A549 (cell line): ENCODE data around the gene FAAP100. TPM values are rescaled to one million over a fixed set of nuclear protein-coding genes. Genes with fewer than 3 reads are reported as not detected.
A peak's percentile ranks its signal among the peaks of the same experiment; 100 is the strongest.

Experiments
- ATAC-seq, 2 experiments: fragments of 200-7000 bp in 1 of 2; fragments of >200 bp in 1 of 2; cut with Nextera tagmentation in 1 of 2; cut with Tn5 transposase in 1 of 2; 3 replicates each; pipeline versions ENCODE4 v1.8.0 to v1.9.1; 2018 to 2020; ENCODE audit warnings: mild to moderate bottlenecking in 1 of 2, moderate library complexity in 1 of 2
- CTCF ChIA-PET: fragments of 300-600 bp; sonication (Branson Sonifier 250); formaldehyde crosslinking; extraction: SDS; loops from one replicate; lab custom pipeline; 2021; ENCODE audit warnings: antibody characterized with exemption, inconsistent platforms; lab: Yijun Ruan, JAX
- POLR2A ChIA-PET: fragments of 350-600 bp; formaldehyde crosslinking; extraction: SDS; loops from one replicate; lab custom pipeline; 2021; ENCODE audit warnings: antibody characterized with exemption, inconsistent platforms; lab: Yijun Ruan, JAX
- DNase-seq, 2 experiments: peaks; one replicate each; pipeline versions ENCODE4 v3.0.0 to v3.0.0-alpha.2; 2011 to 2016; ENCODE audit warnings: low read depth in 1 of 2, low spot score in 1 of 2
- FAIRE-seq: peaks from 2 replicates; lab custom pipeline; 2011; peaks lifted over from hg19 to GRCh38; lab: Jason Lieb, UNC
- H3K27ac ChIP-seq, 2 experiments: fragments of >200 bp; sonication (Bioruptor Twin); formaldehyde crosslinking; 3 replicates each; pipeline ENCODE4 v1.5.1; 2016 to 2017
- H3K4me1 ChIP-seq: fragments of >200 bp; sonication (Bioruptor Twin); formaldehyde crosslinking; 3 replicates; pipeline ENCODE4 v1.6.1; 2016
- H3K4me2 ChIP-seq: fragments of >200 bp; sonication (Bioruptor Twin); formaldehyde crosslinking; 3 replicates; pipeline ENCODE4 v1.6.1; 2016
- H3K4me3 ChIP-seq: fragments of >200 bp; sonication (Bioruptor Twin); formaldehyde crosslinking; 3 replicates; pipeline ENCODE4 v1.5.1; 2016
- H3K9me3 ChIP-seq: fragments of >200 bp; sonication (Bioruptor Twin); formaldehyde crosslinking; 3 replicates; pipeline ENCODE4 v1.6.1; 2016
- CEBPB ChIP-seq, 2 experiments: fragments of >200 bp in 1 of 2; sonication (Bioruptor Twin) in 1 of 2; formaldehyde crosslinking in 1 of 2; IDR thresholded peaks; 2 replicates each; pipeline ENCODE4 v1.6.1; 2012 to 2016
- EHF ChIP-seq: fragments of 250-450 bp; sonication (Bioruptor Pico); IDR thresholded peaks from 2 replicates; pipeline ENCODE4 v1.5.0; 2020; ENCODE audit warnings: mild to moderate bottlenecking
- HES2 ChIP-seq: fragments of >200 bp; sonication (Bioruptor Twin); formaldehyde crosslinking; IDR thresholded peaks from 2 replicates; pipeline ENCODE4 v1.6.1; 2016
- HMGXB4 ChIP-seq: fragments of 250-450 bp; sonication (Bioruptor Pico); IDR thresholded peaks from 2 replicates; pipeline ENCODE4 v1.5.0; 2021; ENCODE audit warnings: mild to moderate bottlenecking, moderate library complexity, borderline replicate concordance
- HOXB5 ChIP-seq: fragments of 250-450 bp; sonication (Bioruptor Pico); IDR thresholded peaks from 2 replicates; pipeline ENCODE4 v1.5.0; 2020; ENCODE audit warnings: mild to moderate bottlenecking, moderate library complexity
- NPAS2 ChIP-seq: fragments of 250-450 bp; sonication (Bioruptor Pico); IDR thresholded peaks from 2 replicates; pipeline ENCODE4 v1.8.0; 2022; ENCODE audit warnings: mild to moderate bottlenecking, moderate library complexity, borderline replicate concordance
- RFX5 ChIP-seq: fragments of 450-650 bp; IDR thresholded peaks from 2 replicates; pipeline ENCODE4 v1.7.1; 2014; ENCODE audit warnings: antibody characterized with exemption, mild to moderate bottlenecking, moderate library complexity
- ZNF302 ChIP-seq: fragments of 250-450 bp; sonication (Bioruptor Pico); IDR thresholded peaks from 2 replicates; pipeline ENCODE4 v1.9.0; 2021; ENCODE audit warnings: inconsistent platforms, mild to moderate bottlenecking, moderate library complexity
- WGBS: methylation state at CpG from one replicate; pipeline ENCODE4 v1.1.6; 2017; ENCODE audit errors: missing lambda C conversion rate; 5-methylcytosine and 5-hydroxymethylcytosine counted together
- polyA plus RNA-seq, 4 experiments: library from polyadenylated mRNA; depleted of rRNA in 3 of 4; stranded (reverse); fragments of >200 nt; fragmentation: RNase III in 1 of 4; extraction: RNeasy Plus Mini Kit Qiagen cat#74134 plus additional on column Dnase treatment in 1 of 4; gene quantifications; 2 replicates in 3 of 4; 3 replicates in 1 of 4; pipeline ENCODE4 v1.2.3, GENCODE V29; 2011 to 2017
- TF ChIP-seq, protein P1 (sequence below): IDR thresholded peaks from 2 replicates; pipeline ENCODE4 v1.6.1; 2012

FAAP100 gene
- polyA plus RNA-seq, 2 of the 4 experiments (the other 2 are of a cell fraction): 5.4 to 16.8 TPM

- Histone ChIP-seq H3K9me3 (no peaks in the 10 kb centered on the region), H3K4me3 (no peak overlapping the region)
- WGBS: 96% methylated on average over 13 of the region's 13 CpGs
- no peak for TF ChIP-seq HOXB5 (CRISPR knock-in tag)
- TF ChIP-seq, protein P1, sequence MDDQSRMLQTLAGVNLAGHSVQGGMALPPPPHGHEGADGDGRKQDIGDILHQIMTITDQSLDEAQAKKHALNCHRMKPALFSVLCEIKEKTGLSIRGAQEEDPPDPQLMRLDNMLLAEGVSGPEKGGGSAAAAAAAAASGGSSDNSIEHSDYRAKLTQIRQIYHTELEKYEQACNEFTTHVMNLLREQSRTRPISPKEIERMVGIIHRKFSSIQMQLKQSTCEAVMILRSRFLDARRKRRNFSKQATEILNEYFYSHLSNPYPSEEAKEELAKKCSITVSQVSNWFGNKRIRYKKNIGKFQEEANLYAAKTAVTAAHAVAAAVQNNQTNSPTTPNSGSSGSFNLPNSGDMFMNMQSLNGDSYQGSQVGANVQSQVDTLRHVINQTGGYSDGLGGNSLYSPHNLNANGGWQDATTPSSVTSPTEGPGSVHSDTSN: peak; percentile 12; the same call in 1 of the 2 replicates
- TF ChIP-seq, all 56 proteins: peak for 1
- ChIA-PET CTCF (interaction anchor here (0.8 to 1.7 kb wide), 6 partner anchors 9 to 66 kb away, joined by 3 to 10 read pairs (median 3); no protein-coding TSS in a partner anchor), POLR2A (no interaction called here)
- Histone ChIP-seq H3K27ac (no peak overlapping the region), H3K4me1 (peaks cover 11% of the 10 kb centered on the region; the same call in 1 of the 3 replicates), H3K4me2 (no peak overlapping the region)
- DNase-seq (no peak), ATAC-seq (no peak), FAIRE-seq (no peak)
Measured at GRCh38 chr17:81535480-81536298, 16.5 kb downstream of the FAAP100 start.

DNA sequence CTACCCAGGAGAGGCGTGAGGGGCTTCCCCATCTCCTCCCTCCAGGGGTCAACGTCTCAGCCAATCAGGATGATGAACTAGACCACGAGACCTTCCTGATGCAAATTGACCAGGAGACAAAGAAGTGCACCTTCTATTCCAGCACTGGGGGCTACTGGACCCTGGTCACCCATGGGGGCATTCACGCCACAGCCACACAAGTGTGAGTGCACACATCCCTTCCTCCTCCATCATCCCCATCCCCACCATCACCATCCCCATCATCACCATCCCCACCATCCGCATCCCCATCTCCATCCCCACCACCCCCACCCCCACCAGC lies 17.2 kb downstream of the FAAP100 start:
- FAIRE-seq (no peak), ATAC-seq (no peak), DNase-seq (no peak)
- 73% methylated on average over 5 of the region's 5 CpGs for WGBS
- H3K4me2 ChIP-seq: no peak overlapping the region
- 0 out of 3 replicates have a peak, but pooled peaks cover 3% of the 10 kb centered on the region for H3K9me3 ChIP-seq
- ChIA-PET CTCF (interaction anchor here (0.9 to 2.9 kb wide), 3 partner anchors 9 to 392 kb away, joined by 3 to 16 read pairs (median 3); no protein-coding TSS in a partner anchor), POLR2A (interaction anchor here (0.8 kb wide), 1 partner anchor 66 kb away, joined by 3 read pairs; no protein-coding TSS in a partner anchor)
- peaks cover 11% of the 10 kb centered on the region; the same call in 1 of the 3 replicates for H3K4me1 ChIP-seq
- H3K27ac ChIP-seq: no peak overlapping the region
- H3K4me3 ChIP-seq: no peak overlapping the region
- TF ChIP-seq, protein P1: peak; percentile 61
- TF ChIP-seq ZNF302 (CRISPR knock-in tag): no peak
- TF ChIP-seq, all 56 proteins: peak for 1

DNA sequence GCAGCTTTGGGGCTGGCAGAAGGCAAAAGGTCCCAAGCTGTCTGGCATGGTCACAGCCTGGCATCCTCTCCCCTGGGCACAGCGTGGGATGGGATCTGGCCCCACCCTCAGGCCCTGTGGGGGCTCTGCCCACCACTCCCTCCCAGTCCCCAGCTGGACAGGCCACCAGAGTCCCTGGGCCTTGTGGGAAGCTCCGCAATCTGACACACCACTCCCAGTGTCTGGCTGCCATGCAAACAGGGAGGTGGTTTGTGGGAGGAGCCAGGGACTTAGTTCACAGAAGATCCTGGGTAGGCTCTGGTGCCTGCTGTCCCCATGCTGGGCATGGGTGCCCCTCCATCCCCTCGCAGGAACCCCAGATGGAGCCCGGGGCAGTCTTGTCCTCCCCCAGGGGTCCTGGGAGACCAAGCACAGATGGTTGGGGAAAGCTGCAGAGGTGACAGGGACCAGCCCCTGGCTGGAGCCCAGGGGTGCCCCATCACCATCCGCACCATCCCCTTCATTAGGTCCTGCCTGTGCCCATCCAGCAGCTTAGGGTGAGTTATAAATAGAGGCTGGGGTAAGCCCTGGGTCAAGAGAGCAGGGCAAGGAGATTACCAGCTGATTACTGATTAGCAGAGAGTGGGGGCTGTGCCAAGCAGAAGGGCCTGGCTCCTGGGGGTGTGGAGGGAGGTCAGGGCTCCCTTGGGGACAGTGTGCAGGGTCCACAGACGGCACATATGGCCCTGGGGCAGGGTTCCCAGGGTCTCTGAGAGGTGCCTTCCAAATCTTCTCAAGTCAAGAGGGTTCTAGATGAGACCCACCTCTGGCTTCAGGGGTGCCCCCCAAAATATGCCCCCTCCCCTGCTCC lies 17.8 kb downstream of the FAAP100 start:
- 56% methylated on average over 5 of the region's 6 CpGs for WGBS
- POLR2A ChIA-PET: interaction anchor here (0.6 to 1.3 kb wide), 3 partner anchors 10 to 67 kb away, joined by 3 to 4 read pairs (median 3); no protein-coding TSS in a partner anchor
- peak overlapping the region in 1 of 2 experiments; percentile 10; a peak in 1 of 6 replicates for H3K27ac ChIP-seq

More for the DNA sequence above, 17.8 kb downstream of the FAAP100 start:
- Histone ChIP-seq H3K9me3 (0 out of 3 replicates have a peak, but pooled peaks cover 3% of the 10 kb centered on the region), H3K4me3 (no peak overlapping the region), H3K4me2 (no peak overlapping the region), H3K4me1 (peaks cover 11% of the 10 kb centered on the region; the same call in 1 of the 3 replicates)
- DNase-seq (no peak), ATAC-seq (peak; percentile 23 to 41; a peak in 4 of 6 replicates), FAIRE-seq (no peak)
- CTCF ChIA-PET: interaction anchor here (0.9 to 2.9 kb wide), 5 partner anchors 9 to 391 kb away, joined by 3 to 16 read pairs (median 3); no protein-coding TSS in a partner anchor
- TF ChIP-seq HMGXB4 (CRISPR knock-in tag): no peak
- TF ChIP-seq CEBPB (IDR thresholded peaks at IDR 0.05): no peak
- TF ChIP-seq EHF: no peak
- no peak for TF ChIP-seq HES2
- no peak for TF ChIP-seq NPAS2
- no peak for TF ChIP-seq RFX5
- TF ChIP-seq, protein P1: peak; percentile 25; the same call in 1 of the 2 replicates
